ENCODE data around the gene C2orf72.

- TF ChIP-seq CTCF (conservative IDR thresholded peaks at IDR 0.05) (no peak), EZH2 (IDR thresholded peaks at IDR 0.05; ENCODE audit: low read depth) (no peak)
Observed at GRCh38 chr2:231013820-231014219, 23.5 kb upstream of the C2orf72 start.

All from PC-9 (cell line).